Liver (tissue), 9 donors: ENCODE results near the gene SLIT1. TPM values are rescaled to one million over a fixed set of nuclear protein-coding genes. Genes with fewer than 3 reads are reported as not detected.
A peak's percentile ranks its signal among the peaks of the same experiment; 100 is the strongest.

Source experiments
- DNase-seq: peaks from one replicate; pipeline ENCODE4 v3.0.0-alpha.2; 2017; ENCODE audit warnings: low spot score
- H3K27ac ChIP-seq, 2 donors: one replicate each; pipeline ENCODE4 v1.7.0; 2013; ENCODE audit warnings: inconsistent platforms in 2 of 2, low read length in 2 of 2, control low read depth in 1 of 2, low read depth in 1 of 2, mild to moderate bottlenecking in 1 of 2
- H3K27me3 ChIP-seq, 4 donors: one replicate each; pipeline versions ENCODE4 v1.6.1 to v1.7.0; 2013; ENCODE audit warnings: low read length in 3 of 4, inconsistent platforms in 1 of 4, mild to moderate bottlenecking in 1 of 4, moderate library complexity in 1 of 4; ENCODE audit not compliant: control insufficient read depth in 4 of 4, insufficient read depth in 4 of 4
- H3K36me3 ChIP-seq, 4 donors: one replicate each; pipeline versions ENCODE4 v1.6.1 to v1.7.0; 2013; ENCODE audit warnings: low read length in 3 of 4, mild to moderate bottlenecking in 3 of 4, low read depth in 1 of 4, moderate library complexity in 1 of 4; ENCODE audit not compliant: control insufficient read depth in 4 of 4, insufficient read depth in 3 of 4
- H3K4me1 ChIP-seq, 4 donors: one replicate each; pipeline versions ENCODE4 v1.6.1 to v1.7.0; 2013; ENCODE audit warnings: low read length in 3 of 4, mild to moderate bottlenecking in 3 of 4, moderate library complexity in 1 of 4; ENCODE audit not compliant: control insufficient read depth in 4 of 4, insufficient read depth in 4 of 4
- H3K4me3 ChIP-seq, 3 donors: one replicate each; pipeline versions ENCODE4 v1.6.1 to v1.7.0; 2013; ENCODE audit warnings: low read length in 3 of 3, control low read depth in 1 of 3, low read depth in 1 of 3, mild to moderate bottlenecking in 1 of 3
- H3K9ac ChIP-seq, 2 donors: one replicate each; pipeline ENCODE4 v1.7.0; 2013; ENCODE audit warnings: low read length in 2 of 2, mild to moderate bottlenecking in 2 of 2, moderate library complexity in 2 of 2, control low read depth in 1 of 2, low read depth in 1 of 2
- H3K9me3 ChIP-seq, 4 donors: one replicate each; pipeline versions ENCODE4 v1.6.1 to v1.7.0; 2013; ENCODE audit warnings: low read length in 3 of 4; ENCODE audit not compliant: control insufficient read depth in 4 of 4
- ATF3 ChIP-seq: IDR thresholded peaks from 2 replicates; pipeline ENCODE4 v1.6.1; 2016; ENCODE audit warnings: antibody characterized with exemption
- CTCF ChIP-seq: fragments of 150-350 bp; IDR thresholded peaks from 2 replicates; pipeline ENCODE4 v1.5.1; 2017; ENCODE audit warnings: improper control_type of control experiment, low read depth, low read length; ENCODE audit not compliant: missing input control
- EGR1 ChIP-seq, 2 donors: IDR thresholded peaks; 2 replicates each; pipeline ENCODE4 v1.6.1; 2016 to 2018; ENCODE audit warnings: antibody characterized with exemption in 2 of 2, low read depth in 2 of 2
- FOXA1 ChIP-seq: IDR thresholded peaks from 2 replicates; pipeline ENCODE4 v1.6.1; 2016; ENCODE audit warnings: antibody characterized with exemption
- FOXA2 ChIP-seq: IDR thresholded peaks from 2 replicates; pipeline ENCODE4 v1.6.1; 2016; ENCODE audit warnings: antibody characterized with exemption
- GABPA ChIP-seq, 2 donors: IDR thresholded peaks in 1 of 2; conservative IDR thresholded peaks in 1 of 2; 2 replicates each; pipeline ENCODE4 v1.6.1; 2016; ENCODE audit warnings: antibody characterized with exemption in 2 of 2, mild to moderate bottlenecking in 1 of 2, moderate library complexity in 1 of 2
- HNF4A ChIP-seq, 2 donors: conservative IDR thresholded peaks; 2 replicates each; pipeline ENCODE4 v1.6.1; 2016; ENCODE audit warnings: antibody characterized with exemption in 2 of 2, mild to moderate bottlenecking in 2 of 2
- HNF4G ChIP-seq: IDR thresholded peaks from 2 replicates; pipeline ENCODE4 v1.6.1; 2016; ENCODE audit warnings: antibody characterized with exemption
- JUND ChIP-seq, 2 donors: IDR thresholded peaks; 2 replicates each; pipeline ENCODE4 v1.6.1; 2016; ENCODE audit warnings: antibody characterized with exemption in 2 of 2
- MAX ChIP-seq: IDR thresholded peaks from 2 replicates; pipeline ENCODE4 v1.6.1; 2016; ENCODE audit warnings: antibody characterized with exemption
- NR2F2 ChIP-seq: IDR thresholded peaks from 2 replicates; pipeline ENCODE4 v1.6.1; 2016; ENCODE audit warnings: antibody characterized with exemption
- RAD21 ChIP-seq, 2 donors: IDR thresholded peaks; 2 replicates each; pipeline ENCODE4 v1.6.1; 2016; ENCODE audit warnings: antibody characterized with exemption in 2 of 2, mild to moderate bottlenecking in 2 of 2
- REST ChIP-seq: IDR thresholded peaks from 2 replicates; pipeline ENCODE4 v1.6.1; 2016; ENCODE audit warnings: antibody characterized with exemption, mild to moderate bottlenecking
- RXRA ChIP-seq, 2 donors: IDR thresholded peaks; 2 replicates each; pipeline ENCODE4 v1.6.1; 2017 to 2018; ENCODE audit warnings: antibody characterized with exemption in 2 of 2, mild to moderate bottlenecking in 1 of 2
- SP1 ChIP-seq: IDR thresholded peaks from 2 replicates; pipeline ENCODE4 v1.6.1; 2018; ENCODE audit warnings: antibody characterized with exemption, mild to moderate bottlenecking
- TAF1 ChIP-seq: conservative IDR thresholded peaks from 2 replicates; pipeline ENCODE4 v1.6.1; 2016; ENCODE audit warnings: antibody characterized with exemption, mild to moderate bottlenecking
- YY1 ChIP-seq: IDR thresholded peaks from 2 replicates; pipeline ENCODE4 v1.6.1; 2016; ENCODE audit warnings: antibody characterized with exemption, mild to moderate bottlenecking
- WGBS: extraction: QIAGEN DNeasy Blood & Tissue Kit; methylation state at CpG from one replicate; pipeline ENCODE4 v1.1.7; 2013; 5-methylcytosine and 5-hydroxymethylcytosine counted together
- polyA plus RNA-seq, 2 donors: library from polyadenylated mRNA; stranded (reverse) in 1 of 2; unstranded in 1 of 2; fragments of 200-250 nt in 1 of 2; fragments of >200 nt in 1 of 2; fragmentation: Nextera tagmentation in 1 of 2; extraction: Ambion mirVana in 1 of 2; gene quantifications; one replicate each; pipeline versions ENCODE4 v1.2.1 to v1.2.3, GENCODE V29; 2013 to 2015
- total RNA-seq, 2 donors: library from RNA; depleted of rRNA; stranded (reverse); fragments of >200 nt; gene quantifications; one replicate each; pipeline ENCODE4 v1.2.3, GENCODE V29; 2014
- donor health status: healthy.
- donor health status: healthy.
- donor health status: healthy.
- donor health status: healthy.
- donor health status: healthy.

Gene SLIT1
- total and polyA plus RNA-seq, 4 donors: under 0.01 to 0.14 (median 0.06) TPM

- Histone ChIP-seq H3K27me3 (no peaks in the 10 kb centered on the region), H3K9ac (no peak overlapping the region), H3K4me1 (no peaks in the 10 kb centered on the region), H3K9me3 (peaks cover 0 to 6% (median 1%) of the 10 kb centered on the region in 4 donors), H3K36me3 (no peaks in the 10 kb centered on the region), H3K4me3 (no peak overlapping the region), H3K27ac (no peak overlapping the region)
- no peak for TF ChIP-seq HNF4A (conservative IDR thresholded peaks at IDR 0.05)
- WGBS: 67% methylated on average over 15 of the region's 15 CpGs
- DNase-seq: no peak
Measured at GRCh38 chr10:97074256-97075145, 111.3 kb downstream of the SLIT1 start.

GRCh38 chr10:97072851-97073665 lies 112.7 kb downstream of the SLIT1 start:
- H3K36me3 ChIP-seq: no peaks in the 10 kb centered on the region
- H3K4me3 ChIP-seq: no peak overlapping the region
- H3K27ac ChIP-seq: no peak overlapping the region
- H3K4me1 ChIP-seq: no peaks in the 10 kb centered on the region
- TF ChIP-seq REST (no peak), HNF4G (no peak), HNF4A (conservative IDR thresholded peaks at IDR 0.05) (no peak), GABPA (IDR thresholded peaks at IDR 0.05 in 1 of 2, conservative IDR thresholded peaks at IDR 0.05 in 1 of 2) (no peak), SP1 (no peak), YY1 (no peak), NR2F2 (no peak), MAX (no peak), RXRA (IDR thresholded peaks at IDR 0.05) (no peak), FOXA1 (no peak), RAD21 (IDR thresholded peaks at IDR 0.05) (peak; percentile 87 to 91), EGR1 (IDR thresholded peaks at IDR 0.05; ENCODE audit: low read depth in 2 of 2) (no peak), TAF1 (no peak), CTCF (peak; percentile 88), FOXA2 (no peak), JUND (IDR thresholded peaks at IDR 0.05) (no peak), ATF3 (no peak)
- no peaks in the 10 kb centered on the region for H3K27me3 ChIP-seq
- peak; percentile 86 for DNase-seq
- peaks cover 0 to 6% (median 1%) of the 10 kb centered on the region in 4 donors for H3K9me3 ChIP-seq
- WGBS: 37% methylated on average over 21 of the region's 21 CpGs
- H3K9ac ChIP-seq: no peak overlapping the region
